ENCODE data around the gene RNF26.
A peak's percentile ranks its signal among the peaks of the same experiment; 100 is the strongest.
"Not testable (repeated sequence)": the region's sequence is repeated elsewhere in the genome, so short reads cannot be mapped to it uniquely, and the experiment has no call there.

Gene RNF26

GRCh38 chr11:119371778-119372182, 37.5 kb downstream of the RNF26 start:
- no peak for DNase-seq (ENCODE audit: low spot score)

- DNase-seq (ENCODE audit: low spot score): no peak
Measured at GRCh38 chr11:119372260-119373058, 38.1 kb downstream of the RNF26 start.

- no peak for DNase-seq (ENCODE audit: low spot score)
Measured at GRCh38 chr11:119373059-119373920, 39.0 kb downstream of the RNF26 start.

DNA sequence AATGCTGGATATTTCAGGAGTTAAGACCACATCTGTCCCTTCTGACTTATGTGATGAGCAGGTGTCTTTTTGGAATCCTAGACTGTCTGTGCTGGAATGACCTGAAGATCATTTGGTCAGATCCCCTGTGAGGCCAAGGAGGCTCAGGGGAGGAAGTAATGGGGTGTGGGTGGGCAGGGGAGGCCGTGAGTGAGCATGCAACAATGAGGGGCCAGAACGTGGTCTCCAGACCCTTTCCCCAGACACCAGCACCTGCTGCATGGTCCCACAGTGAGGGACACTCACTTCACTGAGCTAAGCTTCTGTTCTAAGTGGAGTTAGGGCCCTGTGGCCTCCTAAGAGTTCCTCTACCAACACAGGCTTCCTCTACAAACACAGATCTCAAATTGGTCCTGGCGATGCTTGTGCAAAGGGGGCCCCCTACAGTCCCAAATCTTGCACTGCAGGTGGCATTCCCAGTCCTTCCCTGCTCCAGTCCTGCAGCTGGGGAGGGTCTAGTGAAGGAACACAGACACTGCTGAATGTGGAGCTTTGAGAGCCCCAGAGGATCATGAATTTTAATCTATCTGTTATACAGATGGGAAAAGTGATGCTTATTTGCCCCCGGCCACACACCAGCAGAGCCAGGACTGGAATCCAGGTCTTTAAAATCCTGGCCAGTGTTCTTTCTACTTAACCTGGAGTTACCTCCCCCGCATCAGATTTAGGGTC, 39.7 kb downstream of the RNF26 start:
- DNase-seq (ENCODE audit: low spot score): peak; percentile 57

GRCh38 chr11:119374632-119375336, 40.5 kb downstream of the RNF26 start:
- DNase-seq (ENCODE audit: low spot score): no peak

DNA sequence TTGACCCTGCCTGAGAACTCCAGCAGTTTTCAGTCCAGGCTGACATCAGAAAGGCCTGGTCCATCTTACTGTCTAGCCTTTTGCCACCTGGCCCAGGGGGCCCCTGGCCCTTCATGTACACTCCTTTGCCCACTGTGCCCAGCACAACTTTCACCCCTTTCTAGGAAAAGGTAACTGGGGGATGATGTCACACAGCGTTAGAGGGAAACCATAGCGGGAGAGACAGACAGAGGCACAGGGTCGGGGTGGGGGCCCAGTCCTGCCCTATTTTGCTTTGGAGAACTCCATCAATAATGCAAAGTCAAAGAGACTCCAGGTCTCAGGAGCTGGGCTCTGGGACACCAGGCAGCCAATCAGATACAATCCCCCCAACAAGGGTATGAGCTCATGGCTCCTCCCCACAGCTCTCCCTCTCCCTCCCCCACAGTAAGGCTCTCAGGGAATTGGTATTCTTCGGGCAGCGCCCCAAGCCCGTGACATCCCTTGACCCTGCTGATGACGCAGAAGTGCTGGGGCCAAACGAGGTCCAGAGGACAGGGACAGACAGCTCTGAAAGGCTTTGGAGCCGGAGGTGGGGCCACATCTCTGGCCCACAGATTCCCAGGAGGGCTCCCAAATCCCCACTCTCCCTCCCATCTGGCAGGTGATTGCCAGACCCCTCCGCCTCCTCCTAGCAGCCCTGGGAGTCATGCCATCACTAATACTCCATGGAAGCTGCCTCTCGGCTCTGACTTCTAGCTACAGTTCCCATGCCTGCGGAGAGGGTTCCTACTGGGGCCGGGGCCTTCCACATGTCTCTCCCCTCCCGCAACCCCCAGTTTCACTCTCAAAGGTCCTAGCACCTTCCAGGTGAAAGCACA, 41.2 kb downstream of the RNF26 start:
- DNase-seq (ENCODE audit: low spot score): no peak

GRCh38 chr11:119376197-119376847, 42.0 kb downstream of the RNF26 start:
- DNase-seq (ENCODE audit: low spot score): no peak

DNA sequence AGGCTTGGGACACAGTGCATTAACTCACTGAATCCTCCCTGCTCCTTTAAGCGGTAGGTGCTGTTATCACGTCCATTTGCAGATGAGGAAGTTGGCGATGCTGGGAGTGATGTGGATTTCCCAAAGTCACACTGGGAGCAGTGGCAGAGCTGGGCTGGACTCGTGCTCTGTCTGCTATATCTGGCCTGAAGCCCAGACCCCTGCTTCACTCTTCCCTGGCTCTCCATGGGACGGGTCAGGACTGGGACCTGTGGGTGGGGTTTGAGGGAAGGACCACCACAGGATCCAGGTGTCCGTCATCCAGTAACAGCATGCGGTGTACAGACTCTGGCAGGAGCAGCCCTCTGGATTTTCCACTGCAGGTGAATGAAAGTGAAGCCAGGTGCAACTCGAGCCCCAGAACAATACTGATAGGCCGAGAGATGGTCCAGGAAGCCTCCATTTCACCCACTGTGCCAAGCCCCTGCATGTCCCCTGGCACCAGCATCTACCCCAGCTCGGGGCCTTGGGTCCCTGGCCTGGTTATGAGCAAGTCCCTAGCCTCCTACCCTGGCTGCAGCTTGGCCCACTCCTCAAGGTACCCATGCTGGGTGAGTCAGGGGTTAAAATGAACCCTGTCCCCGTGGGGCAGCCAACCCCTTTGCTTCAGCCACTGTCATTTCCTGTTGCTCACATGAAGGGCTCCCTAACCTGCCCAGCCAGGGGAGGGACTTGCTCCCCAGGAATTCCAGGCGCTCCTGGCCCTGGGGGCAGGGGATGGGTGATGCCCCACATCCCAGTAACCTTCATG, 43.0 kb downstream of the RNF26 start:
- no peak for DNase-seq (ENCODE audit: low spot score)

- no peak for DNase-seq (ENCODE audit: low spot score)
Measured at GRCh38 chr11:119377961-119378667, 43.8 kb downstream of the RNF26 start.

DNA sequence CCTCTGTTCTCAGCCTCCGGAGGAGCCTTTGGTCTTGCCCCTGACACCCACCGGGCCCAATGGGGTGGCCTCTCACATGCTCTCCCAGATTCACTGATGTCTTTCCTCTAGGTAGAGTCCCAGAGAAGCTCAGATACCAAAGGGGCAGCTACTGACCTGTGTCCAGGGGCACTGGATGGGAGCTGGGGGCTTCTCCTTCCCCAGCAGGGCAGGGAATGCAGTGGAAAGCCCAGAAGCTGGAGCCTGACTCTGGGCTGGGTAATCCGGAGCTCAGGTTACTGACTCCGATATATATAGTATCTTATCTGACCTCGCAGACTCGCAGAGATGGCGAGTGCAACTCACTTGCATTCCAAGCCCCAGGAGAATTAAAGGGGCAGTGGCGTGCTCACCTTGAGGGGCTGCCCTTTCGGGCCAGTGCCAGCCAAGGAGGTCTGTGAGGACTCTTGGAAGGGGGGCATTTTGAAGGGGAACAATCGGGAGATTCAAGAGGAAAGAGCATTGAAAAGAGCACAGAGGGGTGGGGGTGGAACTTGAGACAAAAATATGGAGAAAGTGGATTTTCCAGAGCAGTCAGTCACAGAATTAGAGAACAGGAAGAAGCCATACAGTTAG, 44.6 kb downstream of the RNF26 start:
- DNase-seq (ENCODE audit: low spot score): no peak

DNA sequence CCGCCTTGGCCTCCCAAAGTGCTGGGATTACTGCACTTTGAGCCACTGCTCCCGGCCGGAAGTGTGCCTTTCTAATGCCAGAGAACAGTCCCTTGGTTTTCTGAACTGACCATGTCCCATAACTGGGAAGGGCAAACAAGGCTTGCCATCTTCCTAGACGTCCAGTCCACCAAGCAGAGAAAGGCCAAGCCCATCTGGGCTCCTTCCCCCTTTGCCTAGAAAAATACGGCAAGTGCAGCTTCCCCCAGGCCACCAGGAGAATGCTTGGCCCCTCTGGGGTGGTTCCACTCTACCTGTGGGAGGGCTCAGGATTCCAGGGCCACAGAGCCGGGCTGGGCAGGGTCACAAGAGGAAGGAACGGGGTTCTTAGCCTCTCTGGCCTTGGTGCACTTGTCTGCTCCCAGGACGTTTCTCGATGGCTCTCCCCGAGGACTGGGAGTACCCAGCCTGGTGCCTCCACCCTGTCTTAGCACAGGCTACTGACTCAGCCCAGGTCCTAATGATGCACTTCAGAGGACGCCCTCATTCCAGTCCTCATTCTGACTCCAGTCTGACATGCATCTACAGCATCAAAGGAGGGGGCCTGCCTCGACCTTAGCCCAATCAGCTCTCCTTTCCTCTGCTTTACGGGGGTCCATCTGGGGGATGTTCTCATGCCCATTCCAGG, 46.0 kb downstream of the RNF26 start:
- DNase-seq (ENCODE audit: low spot score): no peak

- DNase-seq (ENCODE audit: low spot score): no peak
Measured at GRCh38 chr11:119380827-119381180, 46.5 kb downstream of the RNF26 start.

- peak; percentile 88 for DNase-seq (ENCODE audit: low spot score)
Measured at GRCh38 chr11:119381181-119381988, 47.1 kb downstream of the RNF26 start, which contains the start of gene USP2. Gene USP2 (minus strand): TSS chr11:119381690. CDS start chr11:119373480, 8,210 bp downstream.

- no peak for DNase-seq (ENCODE audit: low spot score)
Measured at GRCh38 chr11:119382101-119382500, 47.8 kb downstream of the RNF26 start.

- DNase-seq (ENCODE audit: low spot score): not testable (repeated sequence)
Measured at GRCh38 chr11:119382513-119382912, 48.2 kb downstream of the RNF26 start.

DNA sequence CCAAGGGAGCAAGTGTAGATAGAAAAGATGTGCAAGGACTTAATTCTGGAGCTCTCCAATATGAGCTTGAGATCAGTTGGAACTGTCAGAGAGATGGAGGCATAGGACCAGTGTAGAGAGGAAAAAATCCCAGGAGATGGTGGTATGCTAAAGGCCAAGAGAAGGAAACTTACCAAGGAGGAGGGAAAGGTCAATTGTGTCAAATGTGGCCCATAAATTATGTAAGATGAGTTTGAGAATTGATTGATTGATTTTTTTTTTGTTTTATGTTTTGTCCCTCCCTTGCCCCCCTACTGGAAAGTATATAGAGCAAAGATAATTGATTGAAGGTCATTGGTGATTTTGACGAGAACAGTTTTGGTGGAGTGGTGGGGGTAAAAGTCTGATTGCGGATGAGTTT, 50.0 kb downstream of the RNF26 start:
- no peak for DNase-seq (ENCODE audit: low spot score)

Measured in COLO829 (cell line).